ENCODE measurements around the gene NFIA.

GRCh38 chr1:61090546-61091202 lies 8.3 kb downstream of the NFIA start:
- TF ChIP-seq CTCF (IDR thresholded peaks at IDR 0.05), result no peak
- TF ChIP-seq EZH2 (IDR thresholded peaks at IDR 0.05; ENCODE audit: borderline replicate concordance, insufficient read depth, low read depth, low read length, poor library complexity, severe bottlenecking), result no peak

Data from B cell (primary cell).